GM21390 (cell line): ENCODE measurements around the gene CIZ1.
A peak's percentile ranks its signal among the peaks of the same experiment; 100 is the strongest.
"Not testable (repeated sequence)": the region's sequence is repeated elsewhere in the genome, so short reads cannot be mapped to it uniquely, and the experiment has no call there.

ENCODE experiments used
- ATAC-seq: cut with Tn5 transposase; IDR thresholded peaks from one replicate; pipeline ENCODE4 v1.9.1; 2021; ENCODE audit not compliant: unreplicated experiment

The CIZ1 gene

GRCh38 chr9:128191406-128192046 lies at the start of gene CIZ1:
TSS of gene CIZ1 (minus strand) at chr9:128191572. CDS start at chr9:128190857, 715 bp downstream.
- ATAC-seq, result peak; percentile 88

GRCh38 chr9:128233817-128234406 lies 42.5 kb upstream of the CIZ1 start:
- no peak for ATAC-seq

- no peak for ATAC-seq
Measured at GRCh38 chr9:128232528-128233428, 41.4 kb upstream of the CIZ1 start.

- ATAC-seq, result no peak
Measured at GRCh38 chr9:128231638-128232527, 40.5 kb upstream of the CIZ1 start.

- not testable (repeated sequence) for ATAC-seq
Measured at GRCh38 chr9:128230897-128231296, 39.5 kb upstream of the CIZ1 start.

GRCh38 chr9:128226412-128226801 lies 35.0 kb upstream of the CIZ1 start:
- no peak for ATAC-seq

- no peak for ATAC-seq
Measured at GRCh38 chr9:128225770-128226411, 34.5 kb upstream of the CIZ1 start.

- ATAC-seq, result no peak
Measured at GRCh38 chr9:128224877-128225276, 33.5 kb upstream of the CIZ1 start.

GRCh38 chr9:128222880-128223670 lies 31.7 kb upstream of the CIZ1 start:
- ATAC-seq, result no peak

GRCh38 chr9:128222026-128222425 lies 30.7 kb upstream of the CIZ1 start:
- no peak for ATAC-seq

GRCh38 chr9:128219831-128220230 lies 28.5 kb upstream of the CIZ1 start:
- ATAC-seq, result no peak

GRCh38 chr9:128218518-128219389 lies 27.4 kb upstream of the CIZ1 start:
- ATAC-seq, result peak; percentile 75

GRCh38 chr9:128218172-128218517 lies 26.8 kb upstream of the CIZ1 start:
- no peak for ATAC-seq

GRCh38 chr9:128216781-128217553 lies 25.6 kb upstream of the CIZ1 start:
- ATAC-seq, result no peak

GRCh38 chr9:128215491-128216409 lies 24.4 kb upstream of the CIZ1 start:
- ATAC-seq, result no peak

- ATAC-seq, result no peak
Measured at GRCh38 chr9:128214571-128215490, 23.5 kb upstream of the CIZ1 start.
